Hepatocyte (in vitro differentiated cells): ENCODE results near the gene EIF4B. TPM values are rescaled to one million over a fixed set of nuclear protein-coding genes. Genes with fewer than 3 reads are reported as not detected.

Source experiments
- DNase-seq: peaks from one replicate; pipeline ENCODE4 v3.0.0-alpha.2; 2016; ENCODE audit warnings: low spot score
- H2AFZ ChIP-seq: fragments of 200-600 bp; sonication (generic); 2 replicates; pipeline ENCODE4 v1.6.0; 2016; ENCODE audit warnings: antibody characterized with exemption, mild to moderate bottlenecking
- H3K27ac ChIP-seq: fragments of 200-600 bp; sonication (generic); 2 replicates; pipeline ENCODE4 v1.5.1; 2016; ENCODE audit warnings: mild to moderate bottlenecking
- H3K27me3 ChIP-seq: fragments of 200-600 bp; sonication (generic); 2 replicates; pipeline ENCODE4 v1.6.1; 2016
- H3K36me3 ChIP-seq: fragments of 200-600 bp; sonication (generic); replicated peaks from 2 replicates; pipeline ENCODE4 v1.5.1; 2016; ENCODE audit warnings: low read depth; ENCODE audit not compliant: insufficient read depth
- H3K4me1 ChIP-seq: fragments of 200-600 bp; sonication (generic); 2 replicates; pipeline ENCODE4 v1.5.1; 2016; ENCODE audit warnings: mild to moderate bottlenecking, moderate library complexity; ENCODE audit not compliant: insufficient read depth
- H3K4me2 ChIP-seq: fragments of 200-600 bp; sonication (generic); 2 replicates; pipeline ENCODE4 v1.6.0; 2016
- H3K4me3 ChIP-seq: fragments of 200-600 bp; sonication (generic); 2 replicates; pipeline ENCODE4 v1.5.1; 2016; ENCODE audit warnings: mild to moderate bottlenecking
- H3K79me2 ChIP-seq: fragments of 200-600 bp; sonication (generic); 2 replicates; pipeline ENCODE4 v1.6.0; 2017; ENCODE audit warnings: mild to moderate bottlenecking
- H3K9me2 ChIP-seq: fragments of 200-600 bp; sonication (generic); replicated peaks from 2 replicates; pipeline ENCODE4 v1.6.0; 2017; ENCODE audit warnings: mild to moderate bottlenecking; ENCODE audit not compliant: insufficient read depth
- H3K9me3 ChIP-seq: fragments of 200-600 bp; sonication (generic); 2 replicates; pipeline ENCODE4 v1.5.1; 2016; ENCODE audit warnings: low read depth, mild to moderate bottlenecking
- H4K20me1 ChIP-seq: fragments of 200-600 bp; sonication (generic); 2 replicates; pipeline ENCODE4 v1.6.0; 2016; ENCODE audit warnings: mild to moderate bottlenecking; ENCODE audit not compliant: insufficient read depth, poor library complexity, severe bottlenecking
- EZH2 ChIP-seq: fragments of 200-600 bp; sonication (generic); IDR thresholded peaks from 2 replicates; pipeline ENCODE4 v1.6.1; 2016; ENCODE audit warnings: antibody characterized with exemption, mild to moderate bottlenecking, borderline replicate concordance
- EZH2phosphoT487 ChIP-seq: fragments of 200-600 bp; sonication (generic); IDR thresholded peaks from one replicate; pipeline ENCODE4 v1.6.1; 2018; ENCODE audit warnings: antibody characterized with exemption, mild to moderate bottlenecking, low read depth, moderate library complexity; ENCODE audit not compliant: unreplicated experiment, severe bottlenecking
- WGBS: methylation state at CpG from one replicate; pipeline ENCODE4 v1.1.6; 2016; ENCODE audit warnings: low lambda C conversion rate; ENCODE audit errors: missing lambda C conversion rate; 5-methylcytosine and 5-hydroxymethylcytosine counted together
- polyA plus RNA-seq: library from polyadenylated mRNA; unstranded; fragments of >200 nt; fragmentation: Nextera tagmentation; extraction: Ambion mirVana; gene quantifications from 2 replicates; pipeline ENCODE4 v1.2.1, GENCODE V29; 2016
- total RNA-seq: library from RNA; depleted of rRNA; stranded (reverse); fragments of >200 nt; gene quantifications from 2 replicates; pipeline ENCODE4 v1.2.3, GENCODE V29; 2014
- TF ChIP-seq, protein P1 (sequence below): fragments of 200-600 bp; sonication (generic); IDR thresholded peaks from 2 replicates; pipeline ENCODE4 v1.5.1; 2016; ENCODE audit warnings: antibody characterized with exemption, mild to moderate bottlenecking; ENCODE audit not compliant: poor library complexity

Gene EIF4B, protein sequence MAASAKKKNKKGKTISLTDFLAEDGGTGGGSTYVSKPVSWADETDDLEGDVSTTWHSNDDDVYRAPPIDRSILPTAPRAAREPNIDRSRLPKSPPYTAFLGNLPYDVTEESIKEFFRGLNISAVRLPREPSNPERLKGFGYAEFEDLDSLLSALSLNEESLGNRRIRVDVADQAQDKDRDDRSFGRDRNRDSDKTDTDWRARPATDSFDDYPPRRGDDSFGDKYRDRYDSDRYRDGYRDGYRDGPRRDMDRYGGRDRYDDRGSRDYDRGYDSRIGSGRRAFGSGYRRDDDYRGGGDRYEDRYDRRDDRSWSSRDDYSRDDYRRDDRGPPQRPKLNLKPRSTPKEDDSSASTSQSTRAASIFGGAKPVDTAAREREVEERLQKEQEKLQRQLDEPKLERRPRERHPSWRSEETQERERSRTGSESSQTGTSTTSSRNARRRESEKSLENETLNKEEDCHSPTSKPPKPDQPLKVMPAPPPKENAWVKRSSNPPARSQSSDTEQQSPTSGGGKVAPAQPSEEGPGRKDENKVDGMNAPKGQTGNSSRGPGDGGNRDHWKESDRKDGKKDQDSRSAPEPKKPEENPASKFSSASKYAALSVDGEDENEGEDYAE
- total RNA-seq = 435 and 449 TPM in 2 replicates
- polyA plus RNA-seq = 53.5 and 65.1 TPM in 2 replicates

DNA sequence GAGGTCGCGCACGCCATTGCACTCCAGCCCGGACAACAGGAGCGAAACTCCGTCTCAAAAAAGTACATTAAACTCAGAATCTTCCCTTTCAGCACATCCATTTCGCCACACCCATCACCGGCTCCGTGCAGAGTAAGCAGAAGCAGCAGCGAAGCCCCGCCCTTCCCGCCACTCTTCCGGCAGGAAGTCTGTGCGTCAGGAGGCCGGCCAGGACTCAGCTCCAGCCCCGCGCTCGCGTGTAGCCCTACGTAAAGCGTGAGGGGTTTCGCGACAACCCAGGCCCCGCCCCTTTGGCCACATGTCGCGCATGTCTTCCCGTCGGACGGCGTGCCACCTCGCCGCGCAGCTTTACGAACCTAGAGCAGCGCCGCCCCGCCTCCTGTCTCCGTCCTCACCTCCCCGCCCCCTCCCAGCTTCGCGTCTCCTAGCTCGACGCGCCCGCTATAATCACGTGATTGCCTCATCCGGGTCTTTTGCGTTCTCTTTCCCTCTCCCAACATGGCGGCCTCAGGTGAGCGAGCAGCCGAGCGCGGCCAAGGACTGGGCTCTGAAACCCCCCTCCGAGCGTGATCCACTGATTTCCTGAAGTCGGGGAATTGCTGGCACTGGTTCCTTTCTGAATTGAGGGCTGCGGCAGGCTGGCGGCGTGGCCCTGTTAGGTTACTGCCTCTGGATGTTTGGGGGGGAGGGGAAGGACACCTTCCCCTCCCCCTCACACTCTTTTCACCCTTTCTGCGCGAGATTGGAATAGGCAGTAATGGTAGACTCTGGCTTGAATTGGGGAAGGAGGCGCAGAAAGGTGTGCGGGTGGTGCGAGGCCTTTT, at the start of gene EIF4B:
Gene EIF4B, plus strand, starts transcription at position 471 of the 824 bp plus-strand sequence. Its CDS starts 28 bp downstream, at position 499.
- DNase-seq = peak; percentile 100

DNA sequence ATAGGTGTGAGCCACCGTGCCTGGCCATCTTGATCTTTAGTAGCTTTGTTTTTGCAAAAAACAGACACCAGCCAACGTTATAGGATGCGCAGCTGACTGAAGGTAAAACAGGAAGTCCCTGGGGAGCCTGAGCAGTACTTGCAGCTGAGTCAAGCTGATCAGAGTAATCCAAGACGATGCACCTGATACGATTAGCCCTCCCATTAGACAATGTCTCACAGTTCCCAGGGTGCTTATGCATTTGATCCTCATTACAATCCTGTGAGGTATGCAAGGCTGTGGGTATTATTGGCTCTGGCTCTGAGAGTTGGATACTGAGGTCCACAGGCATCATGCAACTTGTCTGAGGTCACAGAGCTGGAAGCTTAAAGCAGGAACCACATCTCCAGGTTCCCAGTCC, 49.3 kb upstream of the EIF4B start:
- H3K4me3 ChIP-seq = no peak overlapping the region
- H3K79me2 ChIP-seq = no peaks in the 10 kb centered on the region
- H3K36me3 ChIP-seq = no peaks in the 10 kb centered on the region
- H3K27ac ChIP-seq = no peak overlapping the region
- DNase-seq = no peak
- H3K9me2 ChIP-seq = no peaks in the 10 kb centered on the region
- H3K27me3 ChIP-seq = no peaks in the 10 kb centered on the region
- H3K4me1 ChIP-seq = no peaks in the 10 kb centered on the region
- TF ChIP-seq EZH2 = no peak
- TF ChIP-seq, protein P1, sequence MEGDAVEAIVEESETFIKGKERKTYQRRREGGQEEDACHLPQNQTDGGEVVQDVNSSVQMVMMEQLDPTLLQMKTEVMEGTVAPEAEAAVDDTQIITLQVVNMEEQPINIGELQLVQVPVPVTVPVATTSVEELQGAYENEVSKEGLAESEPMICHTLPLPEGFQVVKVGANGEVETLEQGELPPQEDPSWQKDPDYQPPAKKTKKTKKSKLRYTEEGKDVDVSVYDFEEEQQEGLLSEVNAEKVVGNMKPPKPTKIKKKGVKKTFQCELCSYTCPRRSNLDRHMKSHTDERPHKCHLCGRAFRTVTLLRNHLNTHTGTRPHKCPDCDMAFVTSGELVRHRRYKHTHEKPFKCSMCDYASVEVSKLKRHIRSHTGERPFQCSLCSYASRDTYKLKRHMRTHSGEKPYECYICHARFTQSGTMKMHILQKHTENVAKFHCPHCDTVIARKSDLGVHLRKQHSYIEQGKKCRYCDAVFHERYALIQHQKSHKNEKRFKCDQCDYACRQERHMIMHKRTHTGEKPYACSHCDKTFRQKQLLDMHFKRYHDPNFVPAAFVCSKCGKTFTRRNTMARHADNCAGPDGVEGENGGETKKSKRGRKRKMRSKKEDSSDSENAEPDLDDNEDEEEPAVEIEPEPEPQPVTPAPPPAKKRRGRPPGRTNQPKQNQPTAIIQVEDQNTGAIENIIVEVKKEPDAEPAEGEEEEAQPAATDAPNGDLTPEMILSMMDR = no peak
- no peak for TF ChIP-seq EZH2phosphoT487
- no peak overlapping the region for H2AFZ ChIP-seq
- 43% methylated on average over 5 of the region's 5 CpGs for WGBS
- no peak overlapping the region for H3K4me2 ChIP-seq
- no peaks in the 10 kb centered on the region for H3K9me3 ChIP-seq
- H4K20me1 ChIP-seq = peaks cover 8% of the 10 kb centered on the region

More for the DNA sequence above, at the start of gene EIF4B:
- peak within 1 kb of the TSS; percentile 98 for H3K27ac ChIP-seq
- H3K27me3 ChIP-seq = no peaks in the 10 kb centered on the region
- H2AFZ ChIP-seq = peak within 1 kb of the TSS; percentile 47
- no peaks in the 10 kb centered on the region for H3K9me3 ChIP-seq
- H3K4me3 ChIP-seq = peak within 1 kb of the TSS; percentile 79
- H3K36me3 ChIP-seq = no peaks in the 10 kb centered on the region
- peaks cover 43% of the 10 kb centered on the region for H4K20me1 ChIP-seq
- H3K4me1 ChIP-seq = peaks cover 40% of the 10 kb centered on the region
- H3K9me2 ChIP-seq = no peaks in the 10 kb centered on the region
- H3K79me2 ChIP-seq = peaks cover 54% of the 10 kb centered on the region
- whole genome bisulfite sequencing = 0% methylated on average over 48 of the region's 64 CpGs
- peak within 1 kb of the TSS; percentile 92 for H3K4me2 ChIP-seq
- TF ChIP-seq EZH2 (no peak), EZH2phosphoT487 (no peak)
- TF ChIP-seq, protein P1 = no peak

DNA sequence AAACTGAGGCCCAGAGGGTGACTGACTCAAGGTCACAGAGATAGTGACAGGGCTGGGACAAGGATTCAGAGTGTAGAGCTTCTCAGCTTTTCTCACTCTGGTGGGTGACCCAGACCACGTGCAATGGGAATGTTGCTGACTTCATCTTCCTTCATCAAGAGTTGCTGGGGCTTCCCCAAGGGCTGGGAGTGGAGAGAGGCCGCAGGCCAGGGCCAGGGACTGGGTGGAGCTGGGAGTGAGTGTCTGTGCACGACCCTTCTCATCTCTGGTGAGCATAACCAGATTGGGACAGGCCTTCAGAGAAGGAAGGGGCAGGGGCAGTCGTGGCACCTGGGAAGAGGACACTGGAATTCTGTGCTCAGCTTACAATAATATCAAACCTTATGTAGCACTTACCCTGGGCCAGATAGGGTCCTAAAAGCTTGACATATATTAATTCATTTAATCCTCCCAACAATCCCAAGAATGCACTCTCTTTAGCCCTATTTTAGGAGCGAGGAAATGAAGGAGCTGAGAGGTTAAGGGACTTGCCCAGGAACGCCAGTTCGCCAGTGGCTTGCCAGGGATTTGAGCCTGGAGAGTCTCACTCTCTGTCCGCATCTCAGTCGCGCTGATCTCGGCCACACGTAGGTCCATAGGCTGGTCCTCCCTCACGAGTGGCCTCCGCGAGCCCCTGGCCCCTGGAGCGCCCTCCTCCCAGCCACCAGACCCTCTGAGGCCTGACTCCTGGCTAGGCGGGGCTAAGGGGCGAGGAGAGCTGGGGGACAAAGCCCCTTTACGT, 41.5 kb upstream of the EIF4B start:
- peaks cover 5% of the 10 kb centered on the region for H3K4me1 ChIP-seq
- peak overlapping the region; percentile 59 for H3K27ac ChIP-seq
- 38% methylated on average over 19 of the region's 19 CpGs for WGBS
- no peaks in the 10 kb centered on the region for H3K36me3 ChIP-seq
- no peaks in the 10 kb centered on the region for H3K27me3 ChIP-seq
- H4K20me1 ChIP-seq = no peaks in the 10 kb centered on the region
- no peak overlapping the region for H3K4me3 ChIP-seq
- no peaks in the 10 kb centered on the region for H3K9me2 ChIP-seq
- H3K79me2 ChIP-seq = no peaks in the 10 kb centered on the region
- peak overlapping the region; percentile 84 for H2AFZ ChIP-seq
- H3K9me3 ChIP-seq = no peaks in the 10 kb centered on the region
- peak overlapping the region; percentile 90 for H3K4me2 ChIP-seq
- peak; percentile 6 for DNase-seq
- TF ChIP-seq EZH2 (no peak), EZH2phosphoT487 (no peak)
- TF ChIP-seq, protein P1 = no peak
